HepG2 (cell line): ENCODE data around the gene SP8. TPM values are rescaled to one million over a fixed set of nuclear protein-coding genes. Genes with fewer than 3 reads are reported as not detected.

ENCODE experiments used
- BRF2 ChIP-seq: sonication (generic); formaldehyde crosslinking; IDR thresholded peaks from 2 replicates; pipeline ENCODE4 v1.8.1; 2022; ENCODE audit warnings: mild to moderate bottlenecking, missing genetic modification reagents
- CTCF ChIP-seq: sonication (generic); formaldehyde crosslinking; IDR thresholded peaks from 2 replicates; pipeline ENCODE4 v1.5.0; 2020; ENCODE audit warnings: mild to moderate bottlenecking, missing genetic modification reagents, moderate library complexity
- ETS1 ChIP-seq: sonication (generic); formaldehyde crosslinking; IDR thresholded peaks from 2 replicates; pipeline ENCODE4 v1.4.0; 2020; ENCODE audit warnings: missing genetic modification reagents
- KDM5B ChIP-seq: sonication (generic); formaldehyde crosslinking; IDR thresholded peaks from 2 replicates; pipeline ENCODE4 v1.4.0; 2020; ENCODE audit warnings: missing genetic modification reagents, mild to moderate bottlenecking, borderline replicate concordance
- PAX8 ChIP-seq: sonication (generic); formaldehyde crosslinking; IDR thresholded peaks from 2 replicates; pipeline ENCODE4 v1.8.0; 2022; ENCODE audit warnings: mild to moderate bottlenecking, missing genetic modification reagents, borderline replicate concordance
- PHF5A ChIP-seq: IDR thresholded peaks from one replicate; pipeline ENCODE4 v1.6.1; 2018; ENCODE audit warnings: low read depth, missing genetic modification reagents; ENCODE audit not compliant: unreplicated experiment
- SALL2 ChIP-seq: sonication (generic); formaldehyde crosslinking; IDR thresholded peaks from 2 replicates; pipeline ENCODE4 v1.8.1; 2023; ENCODE audit warnings: mild to moderate bottlenecking, missing genetic modification reagents, inconsistent platforms
- SPEN ChIP-seq: sonication (generic); formaldehyde crosslinking; IDR thresholded peaks from 2 replicates; pipeline ENCODE4 v1.5.1; 2020; ENCODE audit warnings: low read depth, mild to moderate bottlenecking, missing genetic modification reagents
- STAG1 ChIP-seq: sonication (generic); formaldehyde crosslinking; IDR thresholded peaks from 2 replicates; pipeline ENCODE4 v1.4.0; 2020; ENCODE audit warnings: missing genetic modification reagents
- TCF7 ChIP-seq: sonication (generic); IDR thresholded peaks from 2 replicates; pipeline ENCODE4 v1.6.1; 2016; ENCODE audit warnings: antibody characterized with exemption, low read depth
- TFE3 ChIP-seq: IDR thresholded peaks from 2 replicates; pipeline ENCODE4 v1.6.1; 2016
- YEATS2 ChIP-seq: sonication (generic); formaldehyde crosslinking; IDR thresholded peaks from 2 replicates; pipeline ENCODE4 v1.4.0; 2020; ENCODE audit warnings: missing genetic modification reagents, borderline replicate concordance
- ZFP91 ChIP-seq: sonication (generic); formaldehyde crosslinking; IDR thresholded peaks from 2 replicates; pipeline ENCODE4 v1.9.0; 2022; ENCODE audit warnings: missing genetic modification reagents, mild to moderate bottlenecking, borderline replicate concordance
- ZNF446 ChIP-seq: sonication (generic); formaldehyde crosslinking; IDR thresholded peaks from 2 replicates; pipeline ENCODE4 v1.5.0; 2020; ENCODE audit warnings: mild to moderate bottlenecking, missing genetic modification reagents
- ZNF607 ChIP-seq: sonication (generic); formaldehyde crosslinking; IDR thresholded peaks from 2 replicates; pipeline ENCODE4 v1.5.1; 2020; ENCODE audit warnings: missing genetic modification reagents, mild to moderate bottlenecking, borderline replicate concordance
- ZNF687 ChIP-seq: sonication (generic); formaldehyde crosslinking; IDR thresholded peaks from 2 replicates; pipeline ENCODE4 v1.5.1; 2020; ENCODE audit warnings: mild to moderate bottlenecking, missing genetic modification reagents, moderate library complexity
- ZNF768 ChIP-seq: sonication (generic); formaldehyde crosslinking; IDR thresholded peaks from 2 replicates; pipeline ENCODE4 v1.4.0; 2020; ENCODE audit warnings: missing genetic modification reagents
- polyA plus RNA-seq, 8 experiments: library from polyadenylated mRNA; depleted of rRNA in 3 of 8; stranded (reverse) in 7 of 8; unstranded in 1 of 8; fragments of >200 nt; fragmentation: Illumina TruSeq in 4 of 8; extraction: Trizol in 4 of 8; gene quantifications; 2 replicates each; pipeline versions ENCODE4 v1.2.1 to v1.2.3, GENCODE V29; 2011 to 2016; ENCODE audit warnings: low read depth in 4 of 8, missing spikeins in 1 of 8, mixed read lengths in 1 of 8; ENCODE audit not compliant: insufficient read depth in 1 of 8
- total RNA-seq, 5 experiments: library from RNA; depleted of rRNA; stranded (reverse); fragments of >200 nt; fragmentation: Illumina TruSeq; extraction: Trizol; gene quantifications; 2 replicates each; pipeline ENCODE4 v1.2.3, GENCODE V29; 2016; ENCODE audit warnings: low read depth in 1 of 5

SP8 gene
- total and polyA plus RNA-seq, 2 of the 13 experiments (the other 11 are each of a cell fraction or from before 2014, with no cell fraction given) = not detected

- 0 out of 2 replicates have a peak, but pooled peaks have one; percentile 33 for TF ChIP-seq ZNF607
- TF ChIP-seq STAG1 (CRISPR knock-in tag) = peak; percentile 90
- TF ChIP-seq ZNF768 (CRISPR knock-in tag) = 0 out of 2 replicates have a peak, but pooled peaks have one; percentile 23
- TF ChIP-seq SPEN (CRISPR knock-in tag) = 0 out of 2 replicates have a peak, but pooled peaks have one; percentile 37
- TF ChIP-seq TFE3 (CRISPR knock-in tag) = 0 out of 2 replicates have a peak, but pooled peaks have one; percentile 8
- peak; percentile 46; the same call in 1 of the 2 replicates for TF ChIP-seq ZNF687 (CRISPR knock-in tag)
- no peak for TF ChIP-seq PHF5A (CRISPR knock-in tag)
- TF ChIP-seq CTCF (CRISPR knock-in tag) = peak; percentile 85
- no peak for TF ChIP-seq YEATS2 (CRISPR knock-in tag)
- no peak for TF ChIP-seq PAX8 (CRISPR knock-in tag)
- no peak for TF ChIP-seq ZNF446 (CRISPR knock-in tag)
- no peak for TF ChIP-seq TCF7
- 0 out of 2 replicates have a peak, but pooled peaks have one; percentile 34 for TF ChIP-seq SALL2 (CRISPR knock-in tag)
- no peak for TF ChIP-seq BRF2 (CRISPR knock-in tag)
- TF ChIP-seq KDM5B = 0 out of 2 replicates have a peak, but pooled peaks have one; percentile 18
- 0 out of 2 replicates have a peak, but pooled peaks have one; percentile 23 for TF ChIP-seq ETS1
- peak; percentile 60 for TF ChIP-seq ZFP91 (CRISPR knock-in tag)
Measured at GRCh38 chr7:20778063-20778721, 8.5 kb downstream of the SP8 start (continued).
